Endometrial microvascular endothelial cells (primary cell): ENCODE data around the gene TPO. TPM values are rescaled to one million over a fixed set of nuclear protein-coding genes. Genes with fewer than 3 reads are reported as not detected.
"Not testable (repeated sequence)": the region's sequence is repeated elsewhere in the genome, so short reads cannot be mapped to it uniquely, and the experiment has no call there.

Experiments
- in situ Hi-C: cut with HindIII; loops from 2 replicates; pipeline ENCODE4 v1.10.0; 2017; ENCODE audit warnings: low sequenced_read_pairs, low pct_unique_long_range_greater_than_20kb; ENCODE audit errors: inconsistent ontology term
- total RNA-seq: library from RNA; depleted of rRNA; stranded (reverse); fragments of >200 nt; gene quantifications from one replicate; pipeline ENCODE4 v1.2.3, GENCODE V29; 2015; ENCODE audit errors: inconsistent ontology term

TPO gene
- total RNA-seq, 1 donor from 2014 or later = not detected

GRCh38 chr2:1477196-1478040 is 64.2 kb downstream of the TPO start:
- in situ Hi-C loops = no loop called here

GRCh38 chr2:1478311-1479305 is 65.3 kb downstream of the TPO start:
- in situ Hi-C loops = no loop called here

DNA sequence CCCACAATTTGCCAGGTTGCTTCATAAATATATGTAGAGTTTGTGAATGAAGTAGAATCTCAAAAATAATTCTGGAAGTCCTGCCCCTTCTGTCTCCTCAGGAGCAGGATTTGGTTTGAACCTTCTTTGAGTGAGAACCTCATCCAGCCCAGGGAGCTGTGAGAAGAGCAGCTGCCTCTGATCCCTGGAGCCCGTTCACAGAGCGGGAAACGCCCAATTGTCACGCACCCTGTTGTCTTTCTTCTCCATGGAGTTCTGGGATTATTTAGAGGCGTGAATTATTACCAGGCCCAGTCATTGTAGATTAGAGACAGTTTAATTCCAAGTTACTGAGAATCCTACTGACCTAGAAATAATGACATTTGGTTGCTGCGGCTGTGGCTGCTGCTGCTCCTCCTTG is 66.1 kb downstream of the TPO start:
- in situ Hi-C loops = no loop called here

- in situ Hi-C loops = no loop called here
Observed at GRCh38 chr2:1480671-1481076, 67.4 kb downstream of the TPO start.

DNA sequence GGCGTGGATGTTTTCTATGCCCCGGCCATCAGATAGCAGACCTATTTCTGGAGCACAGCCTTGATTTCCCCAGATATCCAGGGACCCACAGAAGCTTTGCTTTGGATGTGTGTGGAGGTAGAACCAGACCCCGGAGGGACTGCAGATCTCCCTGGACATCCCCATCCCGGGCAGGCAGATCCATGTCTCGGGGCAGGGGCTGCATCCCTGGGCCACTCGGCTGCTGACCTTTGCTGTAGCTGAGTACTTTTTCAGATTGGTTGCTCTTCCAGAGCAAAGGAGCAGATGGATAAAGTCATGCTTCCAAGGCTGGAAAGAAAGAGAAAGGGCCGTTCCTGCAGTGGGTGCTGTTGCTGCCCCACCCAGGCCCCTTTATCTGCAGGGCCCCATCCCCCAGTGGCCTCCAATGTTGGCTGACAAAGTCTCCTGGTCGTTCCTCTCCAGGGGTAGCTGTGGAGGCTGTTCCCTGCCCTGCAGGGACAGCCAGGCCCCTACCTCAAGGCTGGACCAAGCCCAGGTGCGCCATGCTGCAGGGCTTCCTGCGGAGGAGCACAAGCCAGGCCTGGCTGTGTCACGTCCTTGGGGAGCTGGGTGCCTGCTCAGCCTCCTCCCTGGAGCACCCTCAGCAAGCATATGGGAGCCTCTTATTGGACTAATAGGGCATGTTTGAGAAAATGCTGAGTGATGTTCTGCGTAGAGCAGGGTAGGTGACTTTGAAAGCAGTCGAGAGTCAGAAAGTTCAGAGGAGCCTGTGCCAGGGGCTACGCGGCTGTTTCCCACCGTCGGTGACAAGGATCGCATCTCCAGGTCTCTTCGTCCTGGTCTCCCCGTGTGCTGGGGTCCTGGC is 68.4 kb downstream of the TPO start:
- in situ Hi-C loops = no loop called here

DNA sequence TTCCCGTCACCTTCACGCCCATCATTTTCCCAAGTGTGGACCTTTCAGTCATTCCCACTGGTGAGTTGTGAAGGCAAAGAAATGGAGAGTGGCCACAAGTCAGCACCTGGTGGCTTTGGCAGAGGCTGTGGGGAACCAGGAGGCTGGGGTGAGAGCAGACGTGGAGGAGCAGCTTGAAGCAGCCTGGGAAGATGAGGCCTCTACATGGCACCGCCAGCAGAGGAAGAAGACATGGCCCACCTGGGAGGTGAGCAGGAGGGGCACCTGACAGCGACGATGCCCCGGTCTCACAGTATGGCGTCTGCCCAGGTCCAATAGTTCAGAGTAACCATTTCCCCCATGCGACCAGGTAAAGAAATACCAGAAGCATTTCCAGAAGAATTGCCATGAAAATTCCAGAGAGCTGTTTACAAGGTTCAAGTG is 69.0 kb downstream of the TPO start:
- in situ Hi-C loops = no loop called here

DNA sequence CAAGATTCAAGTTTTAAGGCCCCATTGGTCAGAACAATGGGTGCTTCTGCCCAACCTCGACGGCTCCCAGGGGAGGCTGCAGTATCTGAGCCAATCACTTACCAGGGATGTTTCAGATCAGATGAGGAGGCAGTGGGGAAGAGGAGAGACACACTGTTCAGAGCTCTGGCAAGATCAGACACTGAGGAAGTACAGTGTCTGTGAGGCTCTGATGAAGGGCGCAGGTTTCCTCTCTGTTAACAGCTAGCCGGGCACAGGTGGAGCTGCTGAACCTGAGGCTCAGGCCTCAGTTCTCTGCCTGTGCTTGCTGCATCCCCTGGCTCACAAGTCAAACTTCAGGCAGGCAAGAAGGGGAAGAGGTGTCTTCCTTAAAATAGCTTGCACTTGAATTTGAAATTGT is 69.7 kb downstream of the TPO start:
- in situ Hi-C loops = no loop called here

DNA sequence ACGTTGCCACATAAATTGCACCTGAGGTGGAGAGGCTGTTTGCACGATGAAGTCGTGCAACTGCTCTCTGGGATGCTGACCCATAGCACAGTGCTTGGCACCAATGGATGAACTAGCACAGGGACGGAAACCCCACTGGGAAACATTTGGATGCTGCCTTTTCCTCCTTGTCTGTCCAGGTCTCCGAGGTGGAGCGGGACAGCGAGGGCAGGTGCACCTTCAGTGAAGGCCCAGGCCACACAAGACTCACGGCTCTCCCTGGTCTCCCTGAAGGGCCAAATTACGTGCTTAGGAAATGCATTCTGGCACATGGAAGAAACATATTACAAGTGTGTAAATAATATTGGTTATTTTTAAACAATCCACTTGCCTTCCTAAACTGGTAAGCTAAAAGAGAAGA is 70.3 kb downstream of the TPO start:
- in situ Hi-C loops = no loop called here

DNA sequence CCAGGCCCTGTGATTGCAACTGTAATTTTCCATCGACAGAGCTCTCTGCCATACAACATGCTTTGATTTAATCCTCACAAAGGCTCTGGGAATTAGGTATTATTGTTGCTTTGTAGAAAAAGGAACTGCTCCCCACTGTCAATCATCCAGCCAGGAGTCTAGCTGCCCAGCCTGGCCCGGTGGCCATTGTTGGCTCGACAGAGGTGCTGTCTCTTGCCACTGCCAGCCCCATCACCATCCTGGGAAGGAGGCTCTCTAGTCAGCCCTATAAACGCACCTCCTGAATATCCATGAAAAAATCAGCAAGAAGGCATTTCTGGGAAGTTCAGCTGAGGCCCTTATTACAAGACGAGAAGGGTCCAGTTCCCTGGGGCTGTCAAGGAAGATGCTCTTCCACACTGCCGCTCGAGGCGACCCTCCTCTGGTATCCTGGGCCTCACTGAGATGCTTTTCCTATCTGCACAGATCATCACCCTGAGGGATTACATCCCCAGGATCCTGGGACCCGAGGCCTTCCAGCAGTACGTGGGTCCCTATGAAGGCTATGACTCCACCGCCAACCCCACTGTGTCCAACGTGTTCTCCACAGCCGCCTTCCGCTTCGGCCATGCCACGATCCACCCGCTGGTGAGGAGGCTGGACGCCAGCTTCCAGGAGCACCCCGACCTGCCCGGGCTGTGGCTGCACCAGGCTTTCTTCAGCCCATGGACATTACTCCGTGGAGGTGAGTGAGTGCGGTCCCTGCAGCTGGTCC is 71.0 kb downstream of the TPO start:
- in situ Hi-C loops = no loop called here

DNA sequence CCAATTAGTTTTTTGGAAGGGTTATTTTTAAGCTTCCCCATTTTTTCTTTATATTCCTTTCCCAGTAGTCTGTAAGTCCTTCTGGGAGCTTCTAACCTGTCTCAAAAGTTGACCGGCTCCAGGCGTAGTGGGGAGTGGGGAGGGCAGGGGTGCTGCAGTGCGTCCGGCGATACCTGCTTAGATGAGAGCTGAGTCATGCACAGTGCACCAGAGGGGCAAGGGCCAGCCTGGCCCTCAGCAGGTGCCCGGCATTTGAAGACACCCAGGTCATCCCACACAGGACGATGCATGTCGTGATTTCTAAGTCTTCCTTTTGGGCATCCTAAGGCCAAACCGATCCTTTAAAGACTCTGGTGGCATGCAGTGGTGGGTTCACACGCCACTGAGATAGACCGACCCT is 73.4 kb downstream of the TPO start:
- in situ Hi-C loops = no loop called here

DNA sequence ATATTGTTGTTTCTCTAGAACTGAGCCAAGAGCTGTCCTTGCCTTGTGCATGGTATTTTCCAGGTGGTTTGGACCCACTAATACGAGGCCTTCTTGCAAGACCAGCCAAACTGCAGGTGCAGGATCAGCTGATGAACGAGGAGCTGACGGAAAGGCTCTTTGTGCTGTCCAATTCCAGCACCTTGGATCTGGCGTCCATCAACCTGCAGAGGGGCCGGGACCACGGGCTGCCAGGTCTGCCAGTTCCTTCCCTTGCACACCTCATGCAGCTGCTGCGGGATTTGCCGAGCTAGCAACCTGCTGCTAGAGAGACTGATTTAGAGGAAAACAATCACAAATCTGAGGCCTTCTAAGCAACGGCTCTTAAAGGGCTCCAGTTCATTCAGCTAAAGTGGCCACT is 74.5 kb downstream of the TPO start:
- in situ Hi-C loops = no loop called here

DNA sequence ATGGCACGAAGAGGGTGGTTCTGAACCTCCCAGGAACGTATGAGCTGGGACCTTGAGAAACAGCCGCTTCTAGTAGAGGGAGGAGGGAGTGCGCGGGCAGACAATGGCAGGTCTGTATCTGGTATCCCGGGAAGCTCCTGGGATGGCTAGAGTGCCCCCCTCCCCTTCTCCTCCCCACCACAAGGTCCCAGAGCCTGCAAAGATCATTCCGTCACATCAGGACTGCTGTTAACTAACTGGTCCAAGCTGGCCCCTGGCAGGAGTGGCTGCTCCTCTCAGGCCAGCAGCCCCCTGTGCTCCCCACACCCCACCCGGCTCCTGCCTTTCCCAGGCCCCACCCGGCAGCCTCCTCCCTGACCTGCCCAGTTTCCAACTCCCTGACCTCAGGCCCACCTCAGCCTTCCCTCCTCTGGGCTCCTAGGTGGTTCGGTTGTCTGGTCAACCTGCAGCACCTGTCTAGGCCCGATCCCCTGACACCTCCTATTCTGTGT is 75.0 kb downstream of the TPO start:
- in situ Hi-C loops = no loop called here

DNA sequence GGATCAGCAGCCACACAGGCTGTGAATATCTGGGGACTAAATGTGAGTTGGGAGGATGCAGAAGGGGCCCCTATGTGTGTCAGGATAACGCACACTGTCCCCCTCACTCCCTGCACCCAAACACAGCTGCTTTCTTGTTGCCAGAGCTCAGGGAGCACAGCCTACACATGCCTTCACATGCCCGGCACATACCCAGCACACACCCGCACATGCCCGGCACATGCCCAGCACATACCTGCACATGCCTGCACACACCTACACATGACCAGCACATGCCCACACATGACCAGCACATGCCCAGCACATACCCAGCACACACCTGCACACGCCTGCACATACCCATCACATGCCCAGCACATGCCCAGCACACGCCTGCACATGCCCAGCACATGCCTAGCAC is 75.6 kb downstream of the TPO start:
- in situ Hi-C loops = no loop called here

GRCh38 chr2:1489486-1489885 is 76.2 kb downstream of the TPO start:
- in situ Hi-C loops = no loop called here

- in situ Hi-C loops = not testable (repeated sequence)
Observed at GRCh38 chr2:1490381-1490780, 77.1 kb downstream of the TPO start.

DNA sequence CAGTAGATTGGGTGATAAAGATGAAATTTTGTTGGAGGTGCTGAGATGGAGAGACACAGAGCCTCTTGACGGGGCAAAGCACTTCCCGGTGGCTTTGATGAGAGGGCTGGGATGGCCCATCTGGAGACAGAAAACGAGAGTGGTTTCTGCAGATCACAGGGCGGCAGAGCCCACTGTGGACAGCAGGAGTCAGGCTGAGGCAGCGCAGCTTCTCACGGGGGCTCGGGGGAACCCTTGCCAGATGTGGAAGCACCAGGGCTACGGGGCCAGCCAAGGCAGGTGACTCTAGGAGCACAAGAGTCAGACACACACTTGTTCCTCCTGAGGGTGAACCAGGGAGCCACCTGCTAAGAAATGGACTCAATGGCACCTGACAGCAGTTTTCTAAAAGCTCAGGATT is 78.5 kb downstream of the TPO start:
- in situ Hi-C loops = no loop called here

DNA sequence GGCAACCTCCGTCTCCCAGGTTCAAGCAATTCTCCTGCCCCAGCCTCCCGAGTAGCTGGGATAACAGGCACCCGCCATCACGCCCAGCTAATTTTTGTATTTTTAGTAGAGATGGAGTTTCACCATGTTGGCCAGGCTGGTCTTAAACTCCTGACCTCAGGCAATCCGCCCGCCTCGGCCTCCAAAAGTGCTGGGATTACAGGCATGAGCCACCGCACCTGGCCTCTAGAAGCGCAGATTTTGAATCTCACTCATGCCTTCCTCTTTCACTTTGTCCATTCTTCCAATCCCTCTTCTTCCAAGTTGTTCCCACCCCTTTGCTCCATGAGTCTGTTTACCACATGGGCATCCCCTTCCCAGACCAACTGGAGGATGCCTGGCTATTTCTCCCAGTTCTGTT is 79.0 kb downstream of the TPO start:
- in situ Hi-C loops = not testable (repeated sequence)

DNA sequence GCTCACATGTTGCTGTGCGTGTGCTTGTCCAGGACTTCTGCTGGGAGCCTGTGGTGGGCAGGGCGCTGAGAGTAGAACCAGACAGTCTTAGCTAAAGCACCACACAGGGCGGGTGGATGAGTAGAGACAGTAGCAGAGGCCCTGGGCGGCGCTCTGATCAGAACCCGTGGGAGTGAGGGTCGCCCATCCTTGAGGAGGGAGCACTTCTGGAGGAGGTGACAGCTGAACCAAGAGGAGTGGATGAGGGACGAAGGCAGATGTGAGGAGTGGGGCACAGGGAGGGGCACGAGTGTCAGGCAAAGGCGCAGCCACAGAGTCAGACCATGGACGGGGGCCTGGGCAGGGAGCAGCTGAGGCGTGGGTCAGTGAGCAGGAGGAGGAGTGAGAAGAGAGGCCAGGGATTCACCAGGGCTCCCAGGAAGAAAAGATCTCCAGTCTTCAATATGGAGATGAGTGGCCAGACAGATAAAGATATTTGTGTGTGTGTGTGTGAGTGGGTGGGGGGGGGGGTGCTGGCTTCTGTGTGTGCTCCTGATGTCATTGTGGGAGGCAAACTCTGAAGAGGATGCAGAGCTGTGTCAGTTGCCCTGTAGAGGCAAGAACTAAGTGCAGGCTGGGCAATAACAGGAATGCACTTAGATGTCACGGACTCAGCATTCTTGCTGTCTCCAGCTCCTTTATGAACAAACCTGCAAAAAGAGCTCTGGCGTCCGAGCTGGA is 79.6 kb downstream of the TPO start:
- in situ Hi-C loops = no loop called here
